A549 (cell line): ENCODE results near the gene OLFM1.

ENCODE experiments used
- CBX2 ChIP-seq: fragments of 200-600 bp; sonication (generic); IDR thresholded peaks from 2 replicates; pipeline ENCODE4 v1.6.1; 2016; ENCODE audit warnings: low read depth, mild to moderate bottlenecking, borderline replicate concordance
- CHD4 ChIP-seq: fragments of 200-600 bp; sonication (generic); IDR thresholded peaks from 2 replicates; pipeline ENCODE4 v1.6.1; 2016; ENCODE audit warnings: antibody characterized with exemption, mild to moderate bottlenecking, borderline replicate concordance
- CTCF ChIP-seq: fragments of >200 bp; sonication (Bioruptor Twin); formaldehyde crosslinking; IDR thresholded peaks from 3 replicates; pipeline ENCODE4 v1.5.1; 2016
- ESRRA ChIP-seq: fragments of 150-350 bp; IDR thresholded peaks from 2 replicates; pipeline ENCODE4 v1.6.1; 2014; ENCODE audit warnings: mild to moderate bottlenecking, low read length, borderline replicate concordance
- POLR2A ChIP-seq: IDR thresholded peaks from 2 replicates; pipeline ENCODE4 v1.6.1; 2012; ENCODE audit warnings: mild to moderate bottlenecking, low read length
- TF ChIP-seq, protein P1 (sequence below): fragments of 450-650 bp; IDR thresholded peaks from 2 replicates; pipeline ENCODE4 v1.6.1; 2014; ENCODE audit warnings: antibody characterized with exemption

GRCh38 chr9:135158564-135158937 lies 71.1 kb downstream of the OLFM1 start:
- TF ChIP-seq CBX2 = no peak
- TF ChIP-seq ESRRA = no peak
- no peak for TF ChIP-seq CTCF
- no peak for TF ChIP-seq POLR2A
- TF ChIP-seq CHD4 = no peak
- TF ChIP-seq, protein P1, sequence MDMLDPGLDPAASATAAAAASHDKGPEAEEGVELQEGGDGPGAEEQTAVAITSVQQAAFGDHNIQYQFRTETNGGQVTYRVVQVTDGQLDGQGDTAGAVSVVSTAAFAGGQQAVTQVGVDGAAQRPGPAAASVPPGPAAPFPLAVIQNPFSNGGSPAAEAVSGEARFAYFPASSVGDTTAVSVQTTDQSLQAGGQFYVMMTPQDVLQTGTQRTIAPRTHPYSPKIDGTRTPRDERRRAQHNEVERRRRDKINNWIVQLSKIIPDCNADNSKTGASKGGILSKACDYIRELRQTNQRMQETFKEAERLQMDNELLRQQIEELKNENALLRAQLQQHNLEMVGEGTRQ = no peak
